Osteocyte (in vitro differentiated cells): Measurements from ENCODE around the gene SYCP3. TPM values are rescaled to one million over a fixed set of nuclear protein-coding genes. Genes with fewer than 3 reads are reported as not detected.
A peak's percentile ranks its signal among the peaks of the same experiment; 100 is the strongest.

Source experiments
- DNase-seq: peaks from one replicate; pipeline ENCODE4 v3.0.0; 2021; ENCODE audit warnings: mixed read lengths; ENCODE audit not compliant: unreplicated experiment; ENCODE audit errors: extremely low spot score
- H3K27ac Mint-ChIP-seq: one replicate; pipeline ENCODE4 v1.8.0; 2021; ENCODE audit warnings: mild to moderate bottlenecking, mixed read lengths; ENCODE audit not compliant: unreplicated experiment
- H3K27me3 Mint-ChIP-seq: one replicate; pipeline ENCODE4 v1.8.0; 2021; ENCODE audit warnings: mixed read lengths; ENCODE audit not compliant: unreplicated experiment
- H3K36me3 Mint-ChIP-seq: one replicate; pipeline ENCODE4 v1.8.0; 2021; ENCODE audit warnings: mixed read lengths; ENCODE audit not compliant: unreplicated experiment
- H3K4me1 Mint-ChIP-seq: one replicate; pipeline ENCODE4 v1.8.0; 2021; ENCODE audit warnings: mixed read lengths; ENCODE audit not compliant: unreplicated experiment
- H3K4me3 Mint-ChIP-seq: one replicate; pipeline ENCODE4 v1.8.0; 2021; ENCODE audit warnings: mild to moderate bottlenecking, moderate library complexity, mixed read lengths; ENCODE audit not compliant: unreplicated experiment
- H3K9me3 Mint-ChIP-seq: one replicate; pipeline ENCODE4 v1.8.0; 2021; ENCODE audit warnings: mixed read lengths; ENCODE audit not compliant: unreplicated experiment
- CTCF ChIP-seq: fragments of 200-600 bp; sonication (generic); IDR thresholded peaks from 2 replicates; pipeline ENCODE4 v1.5.0; 2021; ENCODE audit warnings: antibody characterized with exemption, mild to moderate bottlenecking, moderate library complexity
- long read RNA-seq: library from polyadenylated mRNA; unstranded; transcript quantifications from one replicate; pipeline ENCODE4 v2.0.0, GENCODE V29; 2021
- total RNA-seq: library from RNA; stranded (reverse); gene quantifications from 2 replicates; pipeline ENCODE4 v1.2.1, GENCODE V29; 2021

Gene SYCP3
- not detected in 2 replicates for total RNA-seq
- long read RNA-seq: 0 reads

- Mint-ChIP-seq H3K4me3 (no peak within 1 kb of the TSS), H3K4me1 (peaks cover 4% of the 10 kb centered on the region), H3K9me3 (no peaks in the 10 kb centered on the region), H3K27me3 (no peaks in the 10 kb centered on the region), H3K27ac (no peak within 1 kb of the TSS), H3K36me3 (peaks cover 30% of the 10 kb centered on the region)
- TF ChIP-seq CTCF: no peak
- DNase-seq: no peak
Measured at GRCh38 chr12:101738920-101739665, at the start of gene SYCP3. Gene SYCP3 (minus strand): TSS chr12:101739462. CDS start chr12:101737935, 1,527 bp downstream.

GRCh38 chr12:101785671-101786070, 46.4 kb upstream of the SYCP3 start:
- no peak overlapping the region for H3K4me3 Mint-ChIP-seq
- H3K36me3 Mint-ChIP-seq: peaks cover 15% of the 10 kb centered on the region
- H3K9me3 Mint-ChIP-seq: no peaks in the 10 kb centered on the region
- no peaks in the 10 kb centered on the region for H3K27me3 Mint-ChIP-seq
- no peak for TF ChIP-seq CTCF
- no peak overlapping the region for H3K27ac Mint-ChIP-seq
- H3K4me1 Mint-ChIP-seq: peaks cover 10% of the 10 kb centered on the region
- DNase-seq: no peak

GRCh38 chr12:101784376-101784775, 45.1 kb upstream of the SYCP3 start:
- Mint-ChIP-seq H3K27me3 (no peaks in the 10 kb centered on the region), H3K4me1 (peaks cover 10% of the 10 kb centered on the region), H3K27ac (no peak overlapping the region), H3K4me3 (no peak overlapping the region), H3K36me3 (peaks cover 10% of the 10 kb centered on the region), H3K9me3 (no peaks in the 10 kb centered on the region)
- DNase-seq: no peak
- no peak for TF ChIP-seq CTCF

GRCh38 chr12:101783838-101784237, 44.6 kb upstream of the SYCP3 start:
- peaks cover 10% of the 10 kb centered on the region for H3K4me1 Mint-ChIP-seq
- TF ChIP-seq CTCF: no peak
- H3K9me3 Mint-ChIP-seq: no peaks in the 10 kb centered on the region
- H3K27me3 Mint-ChIP-seq: no peaks in the 10 kb centered on the region
- H3K27ac Mint-ChIP-seq: no peak overlapping the region
- no peak for DNase-seq
- H3K36me3 Mint-ChIP-seq: peaks cover 10% of the 10 kb centered on the region
- H3K4me3 Mint-ChIP-seq: no peak overlapping the region

GRCh38 chr12:101783150-101783549, 43.9 kb upstream of the SYCP3 start:
- Mint-ChIP-seq H3K9me3 (no peaks in the 10 kb centered on the region), H3K27ac (peak overlapping the region; percentile 29), H3K4me1 (peaks cover 10% of the 10 kb centered on the region)

More at GRCh38 chr12:101783150-101783549, 43.9 kb upstream of the SYCP3 start:
- no peak for DNase-seq
- Mint-ChIP-seq H3K36me3 (peaks cover 10% of the 10 kb centered on the region), H3K27me3 (no peaks in the 10 kb centered on the region), H3K4me3 (no peak overlapping the region)
- TF ChIP-seq CTCF: no peak
